Measurements from ENCODE around the gene TPGS1.

Gene TPGS1

DNA sequence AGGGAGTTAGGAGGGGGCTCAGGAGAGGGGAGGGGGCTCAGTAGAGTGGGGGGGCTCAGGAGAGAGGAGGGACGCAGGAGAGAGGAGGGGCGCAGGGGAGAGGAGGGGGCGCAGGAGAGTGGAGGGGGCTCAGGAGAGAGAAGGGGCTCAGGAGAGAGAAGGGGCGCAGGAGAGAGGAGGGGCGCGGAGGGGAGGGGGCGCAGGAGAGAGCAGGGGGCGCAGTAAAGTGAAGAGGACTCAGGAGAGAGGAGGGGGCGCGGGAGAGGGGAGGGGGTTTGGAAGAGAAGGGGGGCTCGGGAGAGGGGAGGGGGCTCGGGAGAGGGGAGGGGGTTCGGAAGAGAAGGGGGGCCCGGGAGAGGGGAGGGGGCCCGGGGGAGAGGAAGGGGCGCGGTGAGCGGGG lies 10.3 kb upstream of the TPGS1 start:
- H3K36me3 ChIP-seq (ENCODE audit: control insufficient read depth, low read length): no peaks in the 10 kb centered on the region
- no peaks in the 10 kb centered on the region for H3K79me2 ChIP-seq (ENCODE audit: control insufficient read depth, low read length)
- TF ChIP-seq EZH2phosphoT487 (IDR thresholded peaks at IDR 0.05; ENCODE audit: borderline replicate concordance, low read length): no peak
- TF ChIP-seq, protein P1, sequence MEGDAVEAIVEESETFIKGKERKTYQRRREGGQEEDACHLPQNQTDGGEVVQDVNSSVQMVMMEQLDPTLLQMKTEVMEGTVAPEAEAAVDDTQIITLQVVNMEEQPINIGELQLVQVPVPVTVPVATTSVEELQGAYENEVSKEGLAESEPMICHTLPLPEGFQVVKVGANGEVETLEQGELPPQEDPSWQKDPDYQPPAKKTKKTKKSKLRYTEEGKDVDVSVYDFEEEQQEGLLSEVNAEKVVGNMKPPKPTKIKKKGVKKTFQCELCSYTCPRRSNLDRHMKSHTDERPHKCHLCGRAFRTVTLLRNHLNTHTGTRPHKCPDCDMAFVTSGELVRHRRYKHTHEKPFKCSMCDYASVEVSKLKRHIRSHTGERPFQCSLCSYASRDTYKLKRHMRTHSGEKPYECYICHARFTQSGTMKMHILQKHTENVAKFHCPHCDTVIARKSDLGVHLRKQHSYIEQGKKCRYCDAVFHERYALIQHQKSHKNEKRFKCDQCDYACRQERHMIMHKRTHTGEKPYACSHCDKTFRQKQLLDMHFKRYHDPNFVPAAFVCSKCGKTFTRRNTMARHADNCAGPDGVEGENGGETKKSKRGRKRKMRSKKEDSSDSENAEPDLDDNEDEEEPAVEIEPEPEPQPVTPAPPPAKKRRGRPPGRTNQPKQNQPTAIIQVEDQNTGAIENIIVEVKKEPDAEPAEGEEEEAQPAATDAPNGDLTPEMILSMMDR (IDR thresholded peaks at IDR 0.05; ENCODE audit: low read depth, low read length, poor library complexity, severe bottlenecking): no peak
- H3F3A ChIP-seq (ENCODE audit: control insufficient read depth, insufficient read depth): peaks cover 4% of the 10 kb centered on the region
- 0 out of 2 replicates have a peak, but pooled peaks cover 3% of the 10 kb centered on the region for H3K4me1 ChIP-seq (ENCODE audit: control insufficient read depth, low read length)
- H3K27ac ChIP-seq (ENCODE audit: low read depth, low read length): no peak overlapping the region
- H4K20me1 ChIP-seq (ENCODE audit: control insufficient read depth, insufficient read depth, low read depth, low read length): no peaks in the 10 kb centered on the region
- H3K9me2 ChIP-seq (replicated peaks; ENCODE audit: control insufficient read depth, low read length): no peaks in the 10 kb centered on the region
- H3K4me3 ChIP-seq (ENCODE audit: low read length): no peak overlapping the region
- peaks cover 7% of the 10 kb centered on the region; the same call in 1 of the 2 replicates for H3K9me3 ChIP-seq (ENCODE audit: control insufficient read depth, insufficient read depth, low read length)
- peaks cover 8% of the 10 kb centered on the region for H3K27me3 ChIP-seq (ENCODE audit: control insufficient read depth, low read length)
- no peak overlapping the region for H3K4me2 ChIP-seq (ENCODE audit: low read length)

DNA sequence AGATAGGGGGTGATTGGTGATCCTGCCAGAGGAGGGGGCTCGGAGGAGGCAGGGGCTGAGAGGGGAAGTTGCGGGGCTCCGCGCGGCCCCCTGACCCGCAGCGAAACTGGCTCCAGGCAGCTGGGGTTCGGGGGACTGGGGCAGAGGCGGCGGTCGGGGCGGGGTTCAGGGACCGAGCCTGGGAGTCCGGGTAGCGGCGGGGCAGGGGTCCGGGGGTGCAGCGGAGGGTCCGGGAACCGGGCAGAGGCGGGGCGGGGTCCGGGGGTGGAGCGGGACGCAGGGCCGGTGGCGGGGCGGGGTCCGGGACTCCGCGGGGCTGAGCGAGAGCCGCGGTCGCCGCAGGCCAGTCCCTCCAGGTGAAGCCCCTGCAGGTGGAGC lies 9.8 kb upstream of the TPGS1 start:
- Histone ChIP-seq H3K27me3 (ENCODE audit: control insufficient read depth, low read length) (peaks cover 8% of the 10 kb centered on the region), H3K36me3 (ENCODE audit: control insufficient read depth, low read length) (no peaks in the 10 kb centered on the region), H3K27ac (ENCODE audit: low read depth, low read length) (no peak overlapping the region), H3F3A (ENCODE audit: control insufficient read depth, insufficient read depth) (no peaks in the 10 kb centered on the region; the same call in 1 of the 2 replicates), H3K4me2 (ENCODE audit: low read length) (no peak overlapping the region), H3K4me3 (ENCODE audit: low read length) (no peak overlapping the region), H3K9me2 (replicated peaks; ENCODE audit: control insufficient read depth, low read length) (no peaks in the 10 kb centered on the region), H3K79me2 (ENCODE audit: control insufficient read depth, low read length) (no peaks in the 10 kb centered on the region), H3K9me3 (ENCODE audit: control insufficient read depth, insufficient read depth, low read length) (peaks cover 7% of the 10 kb centered on the region; the same call in 1 of the 2 replicates), H3K4me1 (ENCODE audit: control insufficient read depth, low read length) (peaks cover 5% of the 10 kb centered on the region), H4K20me1 (ENCODE audit: control insufficient read depth, insufficient read depth, low read depth, low read length) (no peaks in the 10 kb centered on the region)
- TF ChIP-seq EZH2phosphoT487 (IDR thresholded peaks at IDR 0.05; ENCODE audit: borderline replicate concordance, low read length): no peak
- TF ChIP-seq, protein P1 (IDR thresholded peaks at IDR 0.05; ENCODE audit: low read depth, low read length, poor library complexity, severe bottlenecking): no peak

DNA sequence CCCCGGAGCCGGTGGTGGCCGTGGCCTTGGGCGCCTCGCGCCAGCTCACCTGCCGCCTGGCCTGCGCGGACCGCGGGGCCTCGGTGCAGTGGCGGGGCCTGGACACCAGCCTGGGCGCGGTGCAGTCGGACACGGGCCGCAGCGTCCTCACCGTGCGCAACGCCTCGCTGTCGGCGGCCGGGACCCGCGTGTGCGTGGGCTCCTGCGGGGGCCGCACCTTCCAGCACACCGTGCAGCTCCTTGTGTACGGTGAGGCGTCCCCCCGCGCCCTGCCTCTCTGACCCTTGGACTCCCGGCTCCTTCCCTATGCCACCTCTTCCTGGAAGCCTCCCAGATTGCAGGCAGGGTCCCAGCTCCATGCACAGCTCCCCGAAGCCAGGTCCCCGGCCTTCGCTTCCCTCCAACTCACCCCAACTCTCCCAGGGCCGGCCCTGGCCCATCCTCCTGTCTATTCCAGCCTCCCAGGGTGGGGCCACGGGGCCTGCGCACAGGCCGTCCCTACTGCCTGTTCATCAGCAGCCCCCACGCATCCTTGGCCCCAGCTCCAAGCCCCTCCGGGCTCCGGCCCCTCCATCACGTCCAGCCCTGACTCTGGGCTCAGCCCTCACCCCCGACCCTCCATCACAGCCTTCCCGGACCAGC lies 9.3 kb upstream of the TPGS1 start:
- no peak overlapping the region for H3K27ac ChIP-seq (ENCODE audit: low read depth, low read length)
- H3K36me3 ChIP-seq (ENCODE audit: control insufficient read depth, low read length): no peaks in the 10 kb centered on the region
- H3K4me1 ChIP-seq (ENCODE audit: control insufficient read depth, low read length): peaks cover 10% of the 10 kb centered on the region
- no peaks in the 10 kb centered on the region for H4K20me1 ChIP-seq (ENCODE audit: control insufficient read depth, insufficient read depth, low read depth, low read length)
- peaks cover 5% of the 10 kb centered on the region; the same call in 1 of the 2 replicates for H3K9me3 ChIP-seq (ENCODE audit: control insufficient read depth, insufficient read depth, low read length)
- H3K27me3 ChIP-seq (ENCODE audit: control insufficient read depth, low read length): peaks cover 8% of the 10 kb centered on the region
- H3K79me2 ChIP-seq (ENCODE audit: control insufficient read depth, low read length): no peaks in the 10 kb centered on the region
- no peaks in the 10 kb centered on the region for H3F3A ChIP-seq (ENCODE audit: control insufficient read depth, insufficient read depth)
- H3K9me2 ChIP-seq (replicated peaks; ENCODE audit: control insufficient read depth, low read length): no peaks in the 10 kb centered on the region
- H3K4me3 ChIP-seq (ENCODE audit: low read length): no peak overlapping the region
- no peak for TF ChIP-seq EZH2phosphoT487 (IDR thresholded peaks at IDR 0.05; ENCODE audit: borderline replicate concordance, low read length)
- TF ChIP-seq, protein P1 (IDR thresholded peaks at IDR 0.05; ENCODE audit: low read depth, low read length, poor library complexity, severe bottlenecking): no peak
- H3K4me2 ChIP-seq (ENCODE audit: low read length): no peak overlapping the region
